ENCODE data around the gene EEF1AKMT2. TPM values are rescaled to one million over a fixed set of nuclear protein-coding genes. Genes with fewer than 3 reads are reported as not detected.
A peak's percentile ranks its signal among the peaks of the same experiment; 100 is the strongest.

The EEF1AKMT2 gene
- total and polyA plus RNA-seq, 10 donors = 15.3 to 27.1 (median 17.2) TPM

GRCh38 chr10:124713679-124714255, 77.9 kb downstream of the EEF1AKMT2 start:
- Histone ChIP-seq H3K27ac (peak overlapping the region in 7 of 8 donors; percentile 0 to 95 (median 60)), H3K4me1 (peaks cover 73 to 100% (median 96%) of the 10 kb centered on the region in 6 donors), H3K36me3 (peaks cover 0 to 7% (median 0%) of the 10 kb centered on the region in 6 donors), H3K27me3 (replicated peaks in 1 of 7) (no peaks in the 10 kb centered on the region), H3K4me3 (no peak overlapping the region), H3K9me3 (no peaks in the 10 kb centered on the region)
- no peak for DNase-seq
- TF ChIP-seq CTCF (IDR thresholded peaks at IDR 0.05 in 8 of 11, conservative IDR thresholded peaks at IDR 0.05 in 3 of 11) = peak in 1 of 11 experiments; percentile 26
- TF ChIP-seq POLR2AphosphoS5 (IDR thresholded peaks at IDR 0.05) = no peak
- no peak for TF ChIP-seq POLR2A (IDR thresholded peaks at IDR 0.05)
- intact Hi-C loops (cut with DNase I; ENCODE audit: low total_unique reads) = loop anchor here (10.0 kb wide), 1 partner anchor 49 kb away; no protein-coding TSS in a partner anchor
- 45 to 55% (median 49%) methylated on average over 10 of the region's 10 CpGs for WGBS, 5 donors

- intact Hi-C loops (cut with DNase I; ENCODE audit: low total_unique reads) = loop anchor here (10.0 kb wide), 1 partner anchor 48 kb away; no protein-coding TSS in a partner anchor
- H3K27me3 ChIP-seq (replicated peaks in 1 of 7) = no peaks in the 10 kb centered on the region
- H3K4me3 ChIP-seq = no peak overlapping the region
- H3K36me3 ChIP-seq = peaks cover 0 to 7% (median 0%) of the 10 kb centered on the region in 6 donors
- peak; percentile 48 for DNase-seq
- H3K4me1 ChIP-seq = peaks cover 73 to 100% (median 96%) of the 10 kb centered on the region in 6 donors
- H3K27ac ChIP-seq = peak overlapping the region in 4 of 8 donors; percentile 60 to 95 (median 78)
- 87 to 92% (median 89%) methylated on average over 4 to 5 of the region's 5 CpGs for WGBS, 5 donors
- no peaks in the 10 kb centered on the region for H3K9me3 ChIP-seq
- TF ChIP-seq POLR2AphosphoS5 (IDR thresholded peaks at IDR 0.05) (peak in 1 of 3 donors; percentile 38), POLR2A (IDR thresholded peaks at IDR 0.05) (no peak)
These were observed 78.8 kb downstream of the EEF1AKMT2 start for GRCh38 chr10:124712704-124713407.

- TF ChIP-seq POLR2AphosphoS5 (IDR thresholded peaks at IDR 0.05) (no peak), POLR2A (IDR thresholded peaks at IDR 0.05) (no peak), CTCF (IDR thresholded peaks at IDR 0.05 in 8 of 11, conservative IDR thresholded peaks at IDR 0.05 in 3 of 11) (no peak)
- no peaks in the 10 kb centered on the region for H3K27me3 ChIP-seq (replicated peaks in 1 of 7)
- intact Hi-C loops (cut with DNase I; ENCODE audit: low total_unique reads) = loop anchor here (10.0 kb wide), 1 partner anchor 46 kb away; no protein-coding TSS in a partner anchor
- no peak for DNase-seq
- peaks cover 0 to 15% (median 4%) of the 10 kb centered on the region in 6 donors for H3K36me3 ChIP-seq
- H3K4me1 ChIP-seq = peaks cover 76 to 100% (median 96%) of the 10 kb centered on the region in 6 donors
- no peaks in the 10 kb centered on the region for H3K9me3 ChIP-seq
- H3K27ac ChIP-seq = peak overlapping the region in 5 of 8 donors; percentile 59 to 95 (median 88)
- WGBS, 5 donors = 71 to 87% (median 80%) methylated on average over 7 of the region's 7 CpGs
- H3K4me3 ChIP-seq = no peak overlapping the region
These were observed 80.5 kb downstream of the EEF1AKMT2 start for GRCh38 chr10:124711145-124711544.

GRCh38 chr10:124710266-124710881, 81.3 kb downstream of the EEF1AKMT2 start:
- intact Hi-C loops (cut with DNase I; ENCODE audit: low total_unique reads) = loop anchor here (10.0 kb wide), 1 partner anchor 46 kb away; no protein-coding TSS in a partner anchor
- H3K27ac ChIP-seq = peak overlapping the region in 7 of 8 donors; percentile 59 to 95 (median 87)
- peaks cover 0 to 23% (median 10%) of the 10 kb centered on the region in 6 donors for H3K36me3 ChIP-seq
- no peaks in the 10 kb centered on the region for H3K27me3 ChIP-seq (replicated peaks in 1 of 7)
- peaks cover 76 to 100% (median 96%) of the 10 kb centered on the region in 6 donors for H3K4me1 ChIP-seq
- no peaks in the 10 kb centered on the region for H3K9me3 ChIP-seq
- no peak overlapping the region for H3K4me3 ChIP-seq
- WGBS, 5 donors = 79 to 83% (median 82%) methylated on average over 12 to 14 of the region's 14 CpGs
- peak; percentile 68 for DNase-seq
- TF ChIP-seq CTCF (IDR thresholded peaks at IDR 0.05 in 8 of 11, conservative IDR thresholded peaks at IDR 0.05 in 3 of 11) = no peak
- TF ChIP-seq POLR2A (IDR thresholded peaks at IDR 0.05) = no peak
- no peak for TF ChIP-seq POLR2AphosphoS5 (IDR thresholded peaks at IDR 0.05)
